G401.6 (cell line): ENCODE measurements around the gene SLC35D3.
"Not testable (repeated sequence)": the region's sequence is repeated elsewhere in the genome, so short reads cannot be mapped to it uniquely, and the experiment has no call there.

Source experiments
- FAIRE-seq: peaks from 2 replicates; lab custom pipeline; 2012; peaks lifted over from hg19 to GRCh38; lab: Jason Lieb, UNC

SLC35D3 gene

GRCh38 chr6:136921936-136922684 lies at the start of gene SLC35D3:
Gene SLC35D3, plus strand, starts transcription at chr6:136922301. Its CDS starts 128 bp downstream, at chr6:136922429.
- no peak for FAIRE-seq

GRCh38 chr6:136873748-136874147 lies 48.4 kb upstream of the SLC35D3 start:
- FAIRE-seq = no peak

- FAIRE-seq = not testable (repeated sequence)
Observed at GRCh38 chr6:136876469-136876868, 45.6 kb upstream of the SLC35D3 start.

GRCh38 chr6:136880748-136881460 lies 41.2 kb upstream of the SLC35D3 start:
- no peak for FAIRE-seq

GRCh38 chr6:136886091-136886490 lies 36.0 kb upstream of the SLC35D3 start:
- FAIRE-seq = no peak

GRCh38 chr6:136887953-136888352 lies 34.1 kb upstream of the SLC35D3 start:
- no peak for FAIRE-seq

GRCh38 chr6:136889271-136890193 lies 32.6 kb upstream of the SLC35D3 start:
- no peak for FAIRE-seq

GRCh38 chr6:136890194-136890839 lies 31.8 kb upstream of the SLC35D3 start:
- no peak for FAIRE-seq

GRCh38 chr6:136890986-136891385 lies 31.1 kb upstream of the SLC35D3 start:
- no peak for FAIRE-seq

GRCh38 chr6:136893187-136893586 lies 28.9 kb upstream of the SLC35D3 start:
- no peak for FAIRE-seq

- FAIRE-seq = no peak
Observed at GRCh38 chr6:136895901-136896300, 26.2 kb upstream of the SLC35D3 start.

GRCh38 chr6:136897071-136897470 lies 25.0 kb upstream of the SLC35D3 start:
- FAIRE-seq = no peak

GRCh38 chr6:136901212-136901784 lies 20.8 kb upstream of the SLC35D3 start:
- FAIRE-seq = no peak

- FAIRE-seq = not testable (repeated sequence)
Observed at GRCh38 chr6:136904477-136904876, 17.6 kb upstream of the SLC35D3 start.

GRCh38 chr6:136914947-136915346 lies 7.2 kb upstream of the SLC35D3 start:
- no peak for FAIRE-seq

- FAIRE-seq = no peak
Observed at GRCh38 chr6:136918706-136919105, 3.4 kb upstream of the SLC35D3 start.

- no peak for FAIRE-seq
Observed at GRCh38 chr6:136920216-136920615, 1.9 kb upstream of the SLC35D3 start.

GRCh38 chr6:136920671-136921380 lies 1.3 kb upstream of the SLC35D3 start:
- FAIRE-seq = no peak

- no peak for FAIRE-seq
Observed at GRCh38 chr6:136921381-136921935, 643 bp upstream of the SLC35D3 start.

- FAIRE-seq = no peak
Observed at GRCh38 chr6:136922685-136923006, 545 bp downstream of the SLC35D3 start.
